Measurements from ENCODE around the gene IFITM10. TPM values are rescaled to one million over a fixed set of nuclear protein-coding genes. Genes with fewer than 3 reads are reported as not detected.

Gene IFITM10
- total RNA-seq, 1 experiment from 2014 or later: 0.59 TPM

DNA sequence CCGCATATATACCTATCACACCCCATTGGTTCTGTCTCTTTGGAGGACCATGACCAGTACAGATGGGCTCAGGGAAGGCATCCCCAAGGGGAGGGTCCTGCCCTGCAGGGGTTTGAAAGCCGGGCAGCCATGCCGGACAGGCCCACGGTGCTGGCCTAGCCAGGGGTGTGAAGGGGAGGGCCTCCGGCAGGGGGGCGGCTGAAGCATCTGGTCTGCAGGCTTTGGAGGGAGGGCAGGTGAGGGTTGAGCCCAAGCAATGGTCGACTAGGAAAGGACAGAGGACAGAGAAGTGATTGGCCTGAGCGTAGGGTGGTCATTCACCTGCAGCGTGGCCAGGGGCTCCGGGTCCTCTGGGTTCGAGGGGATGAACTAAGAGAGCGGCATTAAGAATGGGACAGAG, 24.5 kb upstream of the IFITM10 start:
- no peak overlapping the region for H2AK5ac ChIP-seq (ENCODE audit: insufficient read length, low read length)
- H4K20me1 ChIP-seq (ENCODE audit: control insufficient read depth, insufficient read depth, insufficient read length): no peaks in the 10 kb centered on the region
- H3K4me1 Mint-ChIP-seq: peaks cover 24 to 26% of the 10 kb centered on the region in 2 experiments
- no peak overlapping the region for H2AFZ ChIP-seq (ENCODE audit: low read length)
- H2BK5ac ChIP-seq (ENCODE audit: insufficient read length, low read length): no peak overlapping the region
- no peaks in the 10 kb centered on the region for H3K79me1 ChIP-seq (ENCODE audit: insufficient read depth, low read depth, low read length, poor library complexity, severe bottlenecking)
- no peak overlapping the region for H2BK120ac ChIP-seq (ENCODE audit: low read depth, low read length, poor library complexity, severe bottlenecking)
- no peak overlapping the region for H3K27ac ChIP-seq (ENCODE audit: insufficient read length, low read depth, low read length)
- H2BK20ac ChIP-seq (ENCODE audit: low read depth, low read length, poor library complexity, severe bottlenecking): no peak overlapping the region
- no peak overlapping the region for H4K5ac ChIP-seq (ENCODE audit: insufficient read length, low read depth, low read length)
- no peaks in the 10 kb centered on the region for H3K9me3 ChIP-seq (ENCODE audit: control insufficient read depth, low read depth, low read length)
- no peak overlapping the region for H2BK15ac ChIP-seq (ENCODE audit: low read depth, low read length)
- H3K27ac Mint-ChIP-seq: no peak overlapping the region
- no peaks in the 10 kb centered on the region for H3K23me2 ChIP-seq (ENCODE audit: insufficient read length, low read depth, low read length, poor library complexity, severe bottlenecking)
- DNase-seq: no peak
- H3K14ac ChIP-seq (ENCODE audit: insufficient read depth, low read length): no peak overlapping the region; the same call in 1 of the 2 replicates
- no peak overlapping the region for H2BK12ac ChIP-seq (ENCODE audit: insufficient read length, low read depth, low read length)
- no peak overlapping the region for H3K9ac ChIP-seq (ENCODE audit: extremely low read depth, insufficient read length, low read length)
- TF ChIP-seq, protein P1, sequence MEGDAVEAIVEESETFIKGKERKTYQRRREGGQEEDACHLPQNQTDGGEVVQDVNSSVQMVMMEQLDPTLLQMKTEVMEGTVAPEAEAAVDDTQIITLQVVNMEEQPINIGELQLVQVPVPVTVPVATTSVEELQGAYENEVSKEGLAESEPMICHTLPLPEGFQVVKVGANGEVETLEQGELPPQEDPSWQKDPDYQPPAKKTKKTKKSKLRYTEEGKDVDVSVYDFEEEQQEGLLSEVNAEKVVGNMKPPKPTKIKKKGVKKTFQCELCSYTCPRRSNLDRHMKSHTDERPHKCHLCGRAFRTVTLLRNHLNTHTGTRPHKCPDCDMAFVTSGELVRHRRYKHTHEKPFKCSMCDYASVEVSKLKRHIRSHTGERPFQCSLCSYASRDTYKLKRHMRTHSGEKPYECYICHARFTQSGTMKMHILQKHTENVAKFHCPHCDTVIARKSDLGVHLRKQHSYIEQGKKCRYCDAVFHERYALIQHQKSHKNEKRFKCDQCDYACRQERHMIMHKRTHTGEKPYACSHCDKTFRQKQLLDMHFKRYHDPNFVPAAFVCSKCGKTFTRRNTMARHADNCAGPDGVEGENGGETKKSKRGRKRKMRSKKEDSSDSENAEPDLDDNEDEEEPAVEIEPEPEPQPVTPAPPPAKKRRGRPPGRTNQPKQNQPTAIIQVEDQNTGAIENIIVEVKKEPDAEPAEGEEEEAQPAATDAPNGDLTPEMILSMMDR (conservative IDR thresholded peaks at IDR 0.05): no peak
- no peaks in the 10 kb centered on the region; a peak in 2 of 7 replicates for H3K36me3 Mint-ChIP-seq (ENCODE audit: insufficient read depth in 1 of 3, low read depth in 3 of 3)
- peaks cover 29% of the 10 kb centered on the region for H3K27me3 Mint-ChIP-seq (ENCODE audit: low read depth)
- H3T11ph ChIP-seq (ENCODE audit: low read length): no peak overlapping the region
- no peak overlapping the region for H4K8ac ChIP-seq (replicated peaks; ENCODE audit: insufficient read length, low read depth, low read length)
- peaks cover 4 to 9% of the 10 kb centered on the region in 2 experiments; a peak in 3 of 5 replicates for H3K9me3 Mint-ChIP-seq
- no peak overlapping the region for H4K91ac ChIP-seq (ENCODE audit: insufficient read length, low read depth, low read length)
- no peak overlapping the region for H3K18ac ChIP-seq (ENCODE audit: insufficient read length, low read depth, low read length)
- H3K4me3 Mint-ChIP-seq: no peak overlapping the region
- H3K4me2 ChIP-seq (ENCODE audit: insufficient read depth, insufficient read length, low read length): no peak overlapping the region
- H3K56ac ChIP-seq (ENCODE audit: insufficient read length, low read depth, low read length): no peak overlapping the region
- WGBS (ENCODE audit: extremely low coverage, insufficient read length, low lambda C conversion rate): no CpG with 5 or more reads among the region's 12 CpGs
- H3K27me3 ChIP-seq (ENCODE audit: insufficient read depth, low read length): no peaks in the 10 kb centered on the region; the same call in 1 of the 2 replicates
- H3K4ac ChIP-seq (ENCODE audit: low read depth, low read length): no peak overlapping the region
- no peak overlapping the region for H3K23ac ChIP-seq (ENCODE audit: insufficient read length, low read depth, low read length)
- H3K79me2 ChIP-seq (ENCODE audit: insufficient read depth, low read length): no peaks in the 10 kb centered on the region
- peaks cover 8% of the 10 kb centered on the region; the same call in 1 of the 2 replicates for H3K4me1 ChIP-seq (ENCODE audit: insufficient read depth, low read length)

Measured in H9 (cell line).